ENCODE data around the gene RBMS3.
"Not testable (repeated sequence)": the region's sequence is repeated elsewhere in the genome, so short reads cannot be mapped to it uniquely, and the experiment has no call there.

The RBMS3 gene

DNA sequence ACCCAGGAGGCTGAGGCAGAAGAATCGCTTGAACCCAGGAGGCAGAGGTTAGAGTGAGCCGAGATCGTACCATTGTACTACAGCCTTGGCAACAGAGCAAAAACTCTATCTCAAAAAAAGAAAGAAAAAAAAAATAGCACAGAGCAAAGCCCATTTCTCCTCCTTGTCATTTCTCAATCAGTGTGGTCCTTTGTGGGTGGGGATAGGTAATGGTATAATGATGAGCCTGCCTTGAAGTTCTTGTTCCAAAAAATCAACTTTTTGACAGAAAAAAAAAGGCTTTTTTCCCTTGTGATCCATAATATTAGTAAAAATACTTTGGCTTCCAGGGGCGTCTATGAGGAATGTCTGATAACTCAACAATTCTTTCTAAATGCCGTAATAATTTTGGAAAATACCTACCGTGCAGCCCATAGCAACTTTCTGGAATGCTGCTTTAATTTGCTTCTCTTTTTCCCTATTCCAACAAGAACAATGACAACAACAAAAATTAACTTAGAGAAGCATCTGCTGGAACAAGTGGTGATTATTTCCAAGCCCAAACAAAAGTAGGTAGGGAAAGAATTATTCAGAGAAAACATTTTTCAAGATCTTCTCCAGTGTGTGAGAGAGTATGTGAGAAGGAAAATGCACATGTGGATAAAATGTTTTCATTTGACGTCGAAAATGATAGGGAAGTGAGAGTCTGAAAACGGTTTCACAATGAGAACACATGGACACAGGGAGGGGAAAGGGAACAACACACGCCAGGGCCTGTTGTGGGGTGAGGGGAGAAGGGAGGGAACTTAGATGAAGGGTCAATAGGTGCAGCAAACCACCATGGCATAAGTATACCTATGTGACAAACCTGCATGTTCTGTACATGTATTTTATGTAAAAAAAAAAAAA, 337.8 kb downstream of the RBMS3 start:
- DNase-seq (ENCODE audit: low read depth in 2 of 2) = no peak

DNA sequence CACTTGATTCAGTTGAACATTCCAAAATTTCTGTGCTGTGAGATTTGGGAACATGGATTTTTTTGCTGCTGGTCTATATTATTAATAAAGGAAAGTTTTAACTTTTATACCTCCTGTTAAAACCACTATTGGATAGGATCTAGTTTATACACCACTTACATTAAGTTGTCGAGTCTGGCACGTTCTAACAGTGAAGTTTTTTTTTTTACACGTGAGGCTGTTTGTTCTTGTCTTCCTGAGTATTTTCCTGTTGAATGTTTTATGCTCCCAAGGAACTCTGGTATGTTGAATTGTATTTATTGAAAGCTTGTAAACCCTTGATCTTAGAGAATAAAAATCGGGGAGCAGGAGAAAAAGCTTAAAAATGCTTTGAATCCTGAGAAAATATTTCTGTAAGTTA, 338.8 kb downstream of the RBMS3 start:
- DNase-seq (ENCODE audit: low read depth in 2 of 2) = no peak

DNA sequence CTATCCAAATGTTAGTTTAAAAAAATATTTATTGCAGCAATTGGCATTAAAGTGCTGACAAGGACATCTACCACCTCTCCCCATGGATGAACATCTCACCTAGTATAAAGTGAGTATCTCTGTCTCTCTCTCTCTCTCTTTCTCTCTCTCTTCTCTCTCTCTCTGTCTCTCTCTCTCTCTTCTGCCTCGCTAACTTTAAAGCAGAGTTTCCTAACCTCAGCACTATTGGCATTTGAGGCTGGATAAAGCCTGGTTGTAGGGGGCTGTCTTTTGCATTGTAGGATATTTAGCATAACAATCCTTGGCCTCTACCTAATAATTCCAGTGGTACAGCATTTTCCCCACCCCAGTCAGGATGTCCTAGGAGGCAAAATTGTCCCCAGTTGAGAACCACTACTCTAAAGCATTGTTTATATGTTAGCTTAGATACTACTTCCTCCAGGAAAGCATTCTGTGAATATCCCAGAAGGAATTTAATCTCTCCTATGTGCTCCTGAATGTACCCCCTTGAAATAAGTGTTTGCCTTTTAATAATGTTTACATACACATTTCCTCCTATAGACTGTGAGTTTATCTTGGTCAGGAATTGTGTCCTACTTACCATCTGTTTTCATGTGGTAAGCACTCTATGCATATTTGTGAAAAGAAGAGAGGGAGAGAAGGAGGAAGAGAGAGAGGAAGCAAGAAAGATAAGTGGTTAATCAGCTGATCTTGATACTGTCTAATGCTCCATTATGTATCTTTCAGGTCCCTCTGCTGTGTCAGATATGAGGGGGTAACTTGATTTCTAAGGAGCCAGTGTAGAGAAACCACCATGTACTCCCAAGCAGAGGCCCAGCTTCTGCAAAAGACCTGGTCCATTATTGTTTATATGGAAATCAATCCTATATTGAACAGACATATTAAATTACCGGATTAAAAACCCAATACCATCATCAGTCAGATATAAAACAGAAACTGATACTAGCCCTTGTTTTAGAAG, 346.6 kb downstream of the RBMS3 start:
- no peak for DNase-seq (ENCODE audit: low read depth in 2 of 2)

DNA sequence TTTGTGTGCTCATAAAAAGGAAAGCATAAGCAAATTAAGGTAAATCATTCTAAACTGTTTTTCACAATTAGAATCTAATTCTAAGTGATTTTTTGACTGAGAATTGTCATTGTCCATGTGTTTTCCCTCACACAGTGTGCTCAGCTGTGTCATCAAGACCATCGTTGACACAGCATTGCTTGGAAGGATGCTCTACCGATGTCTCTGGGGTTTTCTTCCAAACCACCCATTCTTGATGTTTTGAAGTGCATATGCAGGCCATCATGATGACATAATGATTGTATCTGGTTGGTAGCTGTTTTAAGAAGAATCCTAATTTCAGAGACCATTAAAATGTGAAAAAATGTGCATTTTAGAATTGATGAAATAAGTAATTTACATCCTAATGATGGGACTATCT, 347.9 kb downstream of the RBMS3 start:
- DNase-seq (ENCODE audit: low read depth in 2 of 2) = no peak

DNA sequence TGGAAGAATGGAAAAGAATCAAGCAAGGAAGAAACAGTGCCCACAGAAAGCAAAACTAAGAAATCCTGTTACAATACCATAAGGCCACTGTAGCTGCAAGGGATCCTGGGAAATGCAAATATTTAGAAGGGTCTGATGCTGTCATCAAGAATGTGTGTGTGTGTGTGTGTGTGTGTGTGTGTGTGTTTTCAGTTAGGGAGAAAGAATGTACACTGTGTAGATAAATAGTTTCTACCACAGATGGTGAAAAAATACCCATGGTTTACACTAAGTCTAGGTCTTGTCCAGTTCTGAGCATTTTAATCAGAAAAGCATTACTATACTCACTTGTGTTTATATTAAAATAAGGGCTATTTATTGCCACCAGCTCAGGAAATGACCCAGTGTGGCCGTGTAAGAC, 355.0 kb downstream of the RBMS3 start:
- no peak for DNase-seq (ENCODE audit: low read depth in 2 of 2)

GRCh38 chr3:29637068-29637467, 356.2 kb downstream of the RBMS3 start:
- DNase-seq (ENCODE audit: low read depth in 2 of 2) = no peak

DNA sequence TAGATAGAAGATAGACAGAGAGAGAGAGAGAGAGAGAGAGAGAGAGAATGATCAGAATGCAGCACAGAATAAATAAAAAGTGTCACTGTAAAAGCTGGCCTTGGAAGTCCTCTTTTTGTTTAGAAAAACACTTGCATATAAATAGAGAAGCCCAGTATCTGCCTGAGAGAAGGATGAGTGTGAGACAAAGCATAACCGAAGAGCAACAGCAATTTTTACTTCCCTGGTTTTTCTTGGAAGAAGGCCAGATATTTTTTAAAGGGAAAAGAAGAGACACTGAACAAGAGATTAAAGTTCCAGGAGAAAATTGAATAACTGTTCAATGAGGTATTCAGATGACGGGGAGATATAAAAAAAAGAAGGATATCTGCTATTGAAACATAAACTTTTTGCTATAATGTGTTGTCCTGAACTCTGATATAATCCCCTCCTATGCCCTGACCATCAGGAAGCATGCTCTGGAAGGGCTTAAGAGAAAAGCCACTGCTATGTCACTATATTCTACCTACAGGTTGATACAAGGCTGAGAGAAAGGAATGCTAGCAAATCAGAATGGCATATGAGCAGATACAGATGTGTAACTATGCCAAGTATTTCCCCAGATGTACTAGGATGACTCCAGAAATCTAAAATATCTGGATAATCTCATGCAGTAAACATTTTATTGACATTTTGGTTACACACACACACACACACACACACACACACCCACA, 358.9 kb downstream of the RBMS3 start:
- no peak for DNase-seq (ENCODE audit: low read depth in 2 of 2)

DNA sequence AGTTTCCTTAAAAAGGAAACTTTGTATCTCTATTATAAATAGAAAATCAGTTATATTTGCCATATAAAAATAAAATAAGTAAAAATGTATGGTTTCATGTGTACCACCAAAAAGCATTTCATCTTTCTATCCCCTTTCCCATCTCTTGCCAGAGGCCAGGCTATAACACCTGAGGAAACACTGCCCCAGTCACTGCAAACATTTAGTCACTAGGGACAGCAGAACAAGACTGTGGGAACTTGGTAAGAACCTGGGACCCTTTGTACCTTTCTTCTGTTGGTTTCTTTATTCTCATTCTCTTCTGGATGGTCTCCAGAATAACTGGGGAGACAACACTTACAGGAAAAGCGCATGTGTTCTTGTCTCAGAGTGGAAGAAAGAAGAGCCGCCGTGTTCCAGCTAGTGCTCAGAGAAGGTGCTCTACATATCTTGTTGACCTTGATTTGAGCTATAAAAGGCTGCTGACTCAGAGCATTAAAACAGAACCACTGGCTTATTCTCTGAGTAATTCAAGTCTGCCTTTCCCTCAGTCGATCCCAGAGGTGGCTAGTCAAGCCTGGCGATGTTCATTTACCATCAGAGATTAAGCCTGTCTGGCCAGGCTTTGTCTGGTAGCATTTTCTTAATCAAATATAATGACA, 361.6 kb downstream of the RBMS3 start:
- DNase-seq (ENCODE audit: low read depth in 2 of 2) = no peak

DNA sequence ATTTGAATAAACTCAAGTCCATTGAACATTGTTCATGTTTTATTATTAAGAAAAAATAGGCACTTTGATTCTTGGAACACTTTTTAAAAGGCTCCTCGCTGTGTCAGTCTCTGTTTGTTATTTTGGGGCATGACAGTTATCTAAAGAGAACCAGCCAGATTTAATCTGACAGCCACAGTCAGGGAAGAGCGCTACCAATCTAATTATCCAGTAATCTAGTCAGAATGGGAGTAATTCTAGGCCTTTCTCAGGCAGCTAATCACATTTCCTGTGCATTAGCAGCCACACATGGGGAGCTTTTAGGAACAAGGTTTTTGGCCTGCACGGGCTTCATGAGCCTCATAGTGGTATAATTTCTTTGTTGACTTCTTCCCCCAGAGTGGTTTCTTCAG, 362.2 kb downstream of the RBMS3 start:
- no peak for DNase-seq (ENCODE audit: low read depth in 2 of 2)

GRCh38 chr3:29644261-29644660, 363.4 kb downstream of the RBMS3 start:
- DNase-seq (ENCODE audit: low read depth in 2 of 2) = no peak

- DNase-seq (ENCODE audit: low read depth in 2 of 2) = no peak
Observed at GRCh38 chr3:29644956-29645636, 364.2 kb downstream of the RBMS3 start.

DNA sequence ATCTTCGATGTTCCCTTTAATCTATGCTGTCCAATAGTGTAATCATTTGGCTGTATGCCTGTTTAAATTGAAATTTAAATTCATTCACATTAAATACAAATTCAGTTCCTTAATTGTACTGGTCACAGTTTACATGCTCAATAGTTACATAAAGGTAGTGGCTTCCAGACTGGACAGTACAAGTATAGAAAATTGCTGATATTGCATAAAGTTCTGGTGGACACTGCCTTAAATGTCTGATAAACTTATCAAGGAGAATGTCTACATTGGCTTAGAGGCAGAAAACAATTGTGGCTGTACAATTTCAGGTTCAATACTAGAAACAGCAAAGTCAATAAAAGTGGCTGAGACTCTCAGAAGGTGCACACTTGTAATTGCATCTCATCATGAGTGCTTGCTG, 365.2 kb downstream of the RBMS3 start:
- DNase-seq (ENCODE audit: low read depth in 2 of 2) = no peak

- no peak for DNase-seq (ENCODE audit: low read depth in 2 of 2)
Observed at GRCh38 chr3:29649815-29650547, 369.1 kb downstream of the RBMS3 start.

DNA sequence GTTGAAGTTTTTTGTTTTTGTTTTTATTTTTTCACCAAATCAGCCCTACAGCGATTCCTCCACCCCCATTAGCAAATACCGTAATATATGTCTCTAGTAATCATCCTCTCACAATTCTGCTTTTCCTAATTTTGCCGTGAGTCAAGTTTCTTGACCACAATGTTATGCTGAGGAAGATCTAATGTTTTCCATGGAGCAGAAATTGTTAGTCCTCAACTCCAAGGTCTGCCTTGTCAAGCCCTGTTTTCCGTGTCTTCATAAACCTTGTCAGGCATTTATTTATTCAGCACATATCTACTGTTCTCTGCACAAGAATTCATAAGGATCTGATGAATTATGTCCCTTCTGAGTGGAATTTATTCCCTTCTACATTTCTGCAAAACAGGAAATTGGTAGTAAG, 372.8 kb downstream of the RBMS3 start:
- no peak for DNase-seq (ENCODE audit: low read depth in 2 of 2)

GRCh38 chr3:29655015-29655747, 374.3 kb downstream of the RBMS3 start:
- DNase-seq (ENCODE audit: low read depth in 2 of 2) = no peak

- no peak for DNase-seq (ENCODE audit: low read depth in 2 of 2)
Observed at GRCh38 chr3:29665688-29666087, 384.8 kb downstream of the RBMS3 start.

- no peak for DNase-seq (ENCODE audit: low read depth in 2 of 2)
Observed at GRCh38 chr3:29668233-29668632, 387.4 kb downstream of the RBMS3 start.

GRCh38 chr3:29668728-29669127, 387.9 kb downstream of the RBMS3 start:
- DNase-seq (ENCODE audit: low read depth in 2 of 2) = no peak

GRCh38 chr3:29670476-29670875, 389.6 kb downstream of the RBMS3 start:
- DNase-seq (ENCODE audit: low read depth in 2 of 2) = not testable (repeated sequence)

DNA sequence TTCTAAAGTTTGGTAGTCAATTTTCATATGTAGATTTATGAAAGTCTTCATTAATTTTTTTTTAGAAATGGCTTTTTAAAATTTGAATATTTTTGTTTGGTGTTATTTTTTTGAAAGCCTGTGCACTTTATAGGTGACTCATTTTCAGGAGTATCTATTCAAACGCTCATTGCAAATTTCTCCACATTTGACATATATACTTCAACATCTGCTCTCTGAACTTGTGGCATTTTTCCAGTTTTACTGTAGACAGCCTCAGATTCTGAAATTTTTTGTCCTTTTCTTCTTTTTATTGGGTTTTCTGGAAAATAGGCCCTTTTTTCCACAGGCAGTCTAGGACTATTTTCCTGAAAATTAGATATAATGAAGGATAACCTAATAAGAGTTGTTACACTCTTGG, 396.6 kb downstream of the RBMS3 start:
- no peak for DNase-seq (ENCODE audit: low read depth in 2 of 2)

Measured in activated CD8-positive, alpha-beta memory T cell treated with anti-CD3 and anti-CD28 coated beads for 4 hours (primary cell).